DMS 273 (cell line): Measurements from ENCODE around the gene DPP10.
A peak's percentile ranks its signal among the peaks of the same experiment; 100 is the strongest.
"Not testable (repeated sequence)": the region's sequence is repeated elsewhere in the genome, so short reads cannot be mapped to it uniquely, and the experiment has no call there.

Source experiments
- DNase-seq: peaks from one replicate; lab custom pipeline; 2025; ENCODE audit not compliant: unreplicated experiment; lab: John Stamatoyannopoulos, UW

Gene DPP10

GRCh38 chr2:114709936-114710850 is 267.8 kb downstream of the DPP10 start:
- DNase-seq = no peak

GRCh38 chr2:114714313-114714712 is 271.9 kb downstream of the DPP10 start:
- DNase-seq = no peak

GRCh38 chr2:114717049-114717448 is 274.6 kb downstream of the DPP10 start:
- DNase-seq = no peak

GRCh38 chr2:114724454-114724853 is 282.0 kb downstream of the DPP10 start:
- DNase-seq = no peak

GRCh38 chr2:114727012-114727411 is 284.6 kb downstream of the DPP10 start:
- DNase-seq = no peak

- DNase-seq = no peak
Observed at GRCh38 chr2:114728372-114728771, 285.9 kb downstream of the DPP10 start.

- peak; percentile 65 for DNase-seq
Observed at GRCh38 chr2:114729026-114729425, 286.6 kb downstream of the DPP10 start.

GRCh38 chr2:114735126-114735525 is 292.7 kb downstream of the DPP10 start:
- no peak for DNase-seq

GRCh38 chr2:114742245-114742644 is 299.8 kb downstream of the DPP10 start:
- no peak for DNase-seq

GRCh38 chr2:114745700-114746099 is 303.3 kb downstream of the DPP10 start:
- DNase-seq = no peak

GRCh38 chr2:114748175-114748574 is 305.7 kb downstream of the DPP10 start:
- not testable (repeated sequence) for DNase-seq

GRCh38 chr2:114752425-114752824 is 310.0 kb downstream of the DPP10 start:
- no peak for DNase-seq

- DNase-seq = no peak
Observed at GRCh38 chr2:114753145-114753544, 310.7 kb downstream of the DPP10 start.

GRCh38 chr2:114754907-114755563 is 312.6 kb downstream of the DPP10 start:
- DNase-seq = no peak

GRCh38 chr2:114762376-114762775 is 319.9 kb downstream of the DPP10 start:
- no peak for DNase-seq

- no peak for DNase-seq
Observed at GRCh38 chr2:114762986-114763385, 320.5 kb downstream of the DPP10 start.

GRCh38 chr2:114769110-114769509 is 326.7 kb downstream of the DPP10 start:
- no peak for DNase-seq

GRCh38 chr2:114769991-114770390 is 327.6 kb downstream of the DPP10 start:
- no peak for DNase-seq

GRCh38 chr2:114784046-114784445 is 341.6 kb downstream of the DPP10 start:
- DNase-seq = no peak

- DNase-seq = no peak
Observed at GRCh38 chr2:114784890-114785583, 342.6 kb downstream of the DPP10 start.

- DNase-seq = no peak
Observed at GRCh38 chr2:114786901-114787300, 344.5 kb downstream of the DPP10 start.

GRCh38 chr2:114787486-114787885 is 345.0 kb downstream of the DPP10 start:
- no peak for DNase-seq
